SK-N-SH treated with all-trans-retinoic acid at 6 μM for 48 hours (cell line): Measurements from ENCODE around the gene SCML2.
"Not testable (repeated sequence)": the region's sequence is repeated elsewhere in the genome, so short reads cannot be mapped to it uniquely, and the experiment has no call there.

Source experiments
- ATAC-seq: fragments of 200-7000 bp; cut with Tn5 transposase; 3 replicates; pipeline ENCODE4 v1.9.1; 2020; ENCODE audit warnings: mild to moderate bottlenecking, moderate library complexity
- ARNTL ChIP-seq: fragments of 450-650 bp; formaldehyde crosslinking; IDR thresholded peaks from 2 replicates; pipeline ENCODE4 v1.5.0; 2020; ENCODE audit warnings: low read depth, mild to moderate bottlenecking, moderate library complexity, borderline replicate concordance
- BACH2 ChIP-seq: fragments of 250-450 bp; sonication (Bioruptor Pico); IDR thresholded peaks from 2 replicates; pipeline ENCODE4 v1.9.0; 2021; ENCODE audit warnings: mild to moderate bottlenecking, borderline replicate concordance
- ESRRG ChIP-seq: fragments of 250-450 bp; sonication (Bioruptor Pico); IDR thresholded peaks from 2 replicates; pipeline ENCODE4 v1.6.1; 2021; ENCODE audit warnings: mild to moderate bottlenecking
- ISL1 ChIP-seq: fragments of 250-450 bp; sonication (Bioruptor Pico); IDR thresholded peaks from 2 replicates; pipeline ENCODE4 v2.1.2; 2022; ENCODE audit warnings: mild to moderate bottlenecking, moderate library complexity
- OSR1 ChIP-seq: fragments of 250-450 bp; sonication (Bioruptor Pico); IDR thresholded peaks from 2 replicates; pipeline ENCODE4 v1.8.0; 2022; ENCODE audit warnings: moderate library complexity, mild to moderate bottlenecking, inconsistent platforms
- PPARA ChIP-seq: fragments of 250-450 bp; sonication (Bioruptor Pico); IDR thresholded peaks from 2 replicates; pipeline ENCODE4 v1.5.0; 2020; ENCODE audit warnings: mild to moderate bottlenecking, borderline replicate concordance
- SNAI2 ChIP-seq: fragments of 250-450 bp; sonication (Bioruptor Pico); IDR thresholded peaks from 2 replicates; pipeline ENCODE4 v1.5.0; 2020; ENCODE audit warnings: mild to moderate bottlenecking, moderate library complexity
- TCF4 ChIP-seq: fragments of 250-450 bp; sonication (Bioruptor Pico); IDR thresholded peaks from 2 replicates; pipeline ENCODE4 v1.8.0; 2021; ENCODE audit warnings: mild to moderate bottlenecking, moderate library complexity, borderline replicate concordance
- ZC3H10 ChIP-seq: fragments of 250-450 bp; sonication (Bioruptor Pico); IDR thresholded peaks from 2 replicates; pipeline ENCODE4 v1.5.1; 2021; ENCODE audit warnings: mild to moderate bottlenecking, moderate library complexity
- ZFP3 ChIP-seq: fragments of 250-450 bp; sonication (Bioruptor Pico); IDR thresholded peaks from 2 replicates; pipeline ENCODE4 v1.5.0; 2020; ENCODE audit warnings: mild to moderate bottlenecking, moderate library complexity
- ZFP30 ChIP-seq: fragments of 450-650 bp; formaldehyde crosslinking; IDR thresholded peaks from 2 replicates; pipeline ENCODE4 v1.5.0; 2022; ENCODE audit warnings: mild to moderate bottlenecking, moderate library complexity
- ZNF565 ChIP-seq: fragments of 450-650 bp; formaldehyde crosslinking; conservative IDR thresholded peaks from 2 replicates; pipeline ENCODE4 v1.5.0; 2020; ENCODE audit warnings: low read depth, mild to moderate bottlenecking, moderate library complexity
- ZNF8 ChIP-seq: fragments of 450-650 bp; formaldehyde crosslinking; IDR thresholded peaks from 2 replicates; pipeline ENCODE4 v1.5.0; 2020; ENCODE audit warnings: mild to moderate bottlenecking, moderate library complexity
- TF ChIP-seq, protein P1 (sequence below): fragments of 250-450 bp; sonication (Bioruptor Pico); IDR thresholded peaks from 2 replicates; pipeline ENCODE4 v1.8.0; 2021; ENCODE audit warnings: low read depth, mild to moderate bottlenecking, moderate library complexity, borderline replicate concordance
- TF ChIP-seq, protein P2 (sequence below): fragments of 250-450 bp; sonication (Bioruptor Pico); IDR thresholded peaks from 2 replicates; pipeline ENCODE4 v1.8.0; 2020; ENCODE audit warnings: mild to moderate bottlenecking, moderate library complexity, borderline replicate concordance
- TF ChIP-seq, protein P3 (sequence below): fragments of 250-450 bp; sonication (Bioruptor Pico); IDR thresholded peaks from 2 replicates; pipeline ENCODE4 v1.5.1; 2021; ENCODE audit warnings: mild to moderate bottlenecking, moderate library complexity
- TF ChIP-seq, protein P4 (sequence below): fragments of 250-450 bp; sonication (Bioruptor Pico); IDR thresholded peaks from 2 replicates; pipeline ENCODE4 v1.5.0; 2020; ENCODE audit warnings: mild to moderate bottlenecking, moderate library complexity
- TF ChIP-seq, protein P5 (sequence below): fragments of 250-450 bp; sonication (Bioruptor Pico); IDR thresholded peaks from 2 replicates; pipeline ENCODE4 v1.5.1; 2020; ENCODE audit warnings: low read depth, mild to moderate bottlenecking, moderate library complexity

SCML2 gene

GRCh38 chrX:18389966-18390365 lies 35.5 kb upstream of the SCML2 start:
- TF ChIP-seq ISL1 (CRISPR knock-in tag) (no peak), ZNF565 (no peak), ZC3H10 (CRISPR knock-in tag) (no peak), ESRRG (CRISPR knock-in tag) (no peak), ZNF8 (CRISPR knock-in tag) (no peak), BACH2 (CRISPR knock-in tag) (no peak), PPARA (CRISPR knock-in tag) (no peak), ARNTL (no peak), ZFP3 (no peak), ZFP30 (CRISPR knock-in tag) (no peak)
- TF ChIP-seq, protein P1, sequence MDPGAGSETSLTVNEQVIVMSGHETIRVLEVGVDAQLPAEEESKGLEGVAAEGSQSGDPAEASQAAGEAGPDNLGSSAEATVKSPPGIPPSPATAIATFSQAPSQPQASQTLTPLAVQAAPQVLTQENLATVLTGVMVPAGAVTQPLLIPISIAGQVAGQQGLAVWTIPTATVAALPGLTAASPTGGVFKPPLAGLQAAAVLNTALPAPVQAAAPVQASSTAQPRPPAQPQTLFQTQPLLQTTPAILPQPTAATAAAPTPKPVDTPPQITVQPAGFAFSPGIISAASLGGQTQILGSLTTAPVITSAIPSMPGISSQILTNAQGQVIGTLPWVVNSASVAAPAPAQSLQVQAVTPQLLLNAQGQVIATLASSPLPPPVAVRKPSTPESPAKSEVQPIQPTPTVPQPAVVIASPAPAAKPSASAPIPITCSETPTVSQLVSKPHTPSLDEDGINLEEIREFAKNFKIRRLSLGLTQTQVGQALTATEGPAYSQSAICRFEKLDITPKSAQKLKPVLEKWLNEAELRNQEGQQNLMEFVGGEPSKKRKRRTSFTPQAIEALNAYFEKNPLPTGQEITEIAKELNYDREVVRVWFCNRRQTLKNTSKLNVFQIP (CRISPR knock-in tag), result no peak
- TF ChIP-seq, protein P2, sequence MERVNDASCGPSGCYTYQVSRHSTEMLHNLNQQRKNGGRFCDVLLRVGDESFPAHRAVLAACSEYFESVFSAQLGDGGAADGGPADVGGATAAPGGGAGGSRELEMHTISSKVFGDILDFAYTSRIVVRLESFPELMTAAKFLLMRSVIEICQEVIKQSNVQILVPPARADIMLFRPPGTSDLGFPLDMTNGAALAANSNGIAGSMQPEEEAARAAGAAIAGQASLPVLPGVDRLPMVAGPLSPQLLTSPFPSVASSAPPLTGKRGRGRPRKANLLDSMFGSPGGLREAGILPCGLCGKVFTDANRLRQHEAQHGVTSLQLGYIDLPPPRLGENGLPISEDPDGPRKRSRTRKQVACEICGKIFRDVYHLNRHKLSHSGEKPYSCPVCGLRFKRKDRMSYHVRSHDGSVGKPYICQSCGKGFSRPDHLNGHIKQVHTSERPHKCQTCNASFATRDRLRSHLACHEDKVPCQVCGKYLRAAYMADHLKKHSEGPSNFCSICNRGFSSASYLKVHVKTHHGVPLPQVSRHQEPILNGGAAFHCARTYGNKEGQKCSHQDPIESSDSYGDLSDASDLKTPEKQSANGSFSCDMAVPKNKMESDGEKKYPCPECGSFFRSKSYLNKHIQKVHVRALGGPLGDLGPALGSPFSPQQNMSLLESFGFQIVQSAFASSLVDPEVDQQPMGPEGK, result no peak
- TF ChIP-seq, protein P3, sequence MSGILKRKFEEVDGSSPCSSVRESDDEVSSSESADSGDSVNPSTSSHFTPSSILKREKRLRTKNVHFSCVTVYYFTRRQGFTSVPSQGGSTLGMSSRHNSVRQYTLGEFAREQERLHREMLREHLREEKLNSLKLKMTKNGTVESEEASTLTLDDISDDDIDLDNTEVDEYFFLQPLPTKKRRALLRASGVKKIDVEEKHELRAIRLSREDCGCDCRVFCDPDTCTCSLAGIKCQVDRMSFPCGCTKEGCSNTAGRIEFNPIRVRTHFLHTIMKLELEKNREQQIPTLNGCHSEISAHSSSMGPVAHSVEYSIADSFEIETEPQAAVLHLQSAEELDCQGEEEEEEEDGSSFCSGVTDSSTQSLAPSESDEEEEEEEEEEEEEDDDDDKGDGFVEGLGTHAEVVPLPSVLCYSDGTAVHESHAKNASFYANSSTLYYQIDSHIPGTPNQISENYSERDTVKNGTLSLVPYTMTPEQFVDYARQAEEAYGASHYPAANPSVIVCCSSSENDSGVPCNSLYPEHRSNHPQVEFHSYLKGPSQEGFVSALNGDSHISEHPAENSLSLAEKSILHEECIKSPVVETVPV, result no peak
- no peak for ATAC-seq

GRCh38 chrX:18377796-18378195 lies 23.3 kb upstream of the SCML2 start:
- ATAC-seq, result peak; percentile 90
- no peak for TF ChIP-seq OSR1 (CRISPR knock-in tag)
- no peak for TF ChIP-seq ZFP30 (CRISPR knock-in tag)
- no peak for TF ChIP-seq ZC3H10 (CRISPR knock-in tag)
- TF ChIP-seq BACH2 (CRISPR knock-in tag), result no peak
- no peak for TF ChIP-seq PPARA (CRISPR knock-in tag)
- no peak for TF ChIP-seq ZFP3
- TF ChIP-seq, protein P2, result no peak
- no peak for TF ChIP-seq ESRRG (CRISPR knock-in tag)
- TF ChIP-seq ZNF8 (CRISPR knock-in tag), result no peak
- no peak for TF ChIP-seq TCF4 (CRISPR knock-in tag)
- TF ChIP-seq, protein P4, sequence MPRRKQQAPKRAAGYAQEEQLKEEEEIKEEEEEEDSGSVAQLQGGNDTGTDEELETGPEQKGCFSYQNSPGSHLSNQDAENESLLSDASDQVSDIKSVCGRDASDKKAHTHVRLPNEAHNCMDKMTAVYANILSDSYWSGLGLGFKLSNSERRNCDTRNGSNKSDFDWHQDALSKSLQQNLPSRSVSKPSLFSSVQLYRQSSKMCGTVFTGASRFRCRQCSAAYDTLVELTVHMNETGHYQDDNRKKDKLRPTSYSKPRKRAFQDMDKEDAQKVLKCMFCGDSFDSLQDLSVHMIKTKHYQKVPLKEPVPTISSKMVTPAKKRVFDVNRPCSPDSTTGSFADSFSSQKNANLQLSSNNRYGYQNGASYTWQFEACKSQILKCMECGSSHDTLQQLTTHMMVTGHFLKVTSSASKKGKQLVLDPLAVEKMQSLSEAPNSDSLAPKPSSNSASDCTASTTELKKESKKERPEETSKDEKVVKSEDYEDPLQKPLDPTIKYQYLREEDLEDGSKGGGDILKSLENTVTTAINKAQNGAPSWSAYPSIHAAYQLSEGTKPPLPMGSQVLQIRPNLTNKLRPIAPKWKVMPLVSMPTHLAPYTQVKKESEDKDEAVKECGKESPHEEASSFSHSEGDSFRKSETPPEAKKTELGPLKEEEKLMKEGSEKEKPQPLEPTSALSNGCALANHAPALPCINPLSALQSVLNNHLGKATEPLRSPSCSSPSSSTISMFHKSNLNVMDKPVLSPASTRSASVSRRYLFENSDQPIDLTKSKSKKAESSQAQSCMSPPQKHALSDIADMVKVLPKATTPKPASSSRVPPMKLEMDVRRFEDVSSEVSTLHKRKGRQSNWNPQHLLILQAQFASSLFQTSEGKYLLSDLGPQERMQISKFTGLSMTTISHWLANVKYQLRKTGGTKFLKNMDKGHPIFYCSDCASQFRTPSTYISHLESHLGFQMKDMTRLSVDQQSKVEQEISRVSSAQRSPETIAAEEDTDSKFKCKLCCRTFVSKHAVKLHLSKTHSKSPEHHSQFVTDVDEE (CRISPR knock-in tag), result no peak
- TF ChIP-seq, protein P5, sequence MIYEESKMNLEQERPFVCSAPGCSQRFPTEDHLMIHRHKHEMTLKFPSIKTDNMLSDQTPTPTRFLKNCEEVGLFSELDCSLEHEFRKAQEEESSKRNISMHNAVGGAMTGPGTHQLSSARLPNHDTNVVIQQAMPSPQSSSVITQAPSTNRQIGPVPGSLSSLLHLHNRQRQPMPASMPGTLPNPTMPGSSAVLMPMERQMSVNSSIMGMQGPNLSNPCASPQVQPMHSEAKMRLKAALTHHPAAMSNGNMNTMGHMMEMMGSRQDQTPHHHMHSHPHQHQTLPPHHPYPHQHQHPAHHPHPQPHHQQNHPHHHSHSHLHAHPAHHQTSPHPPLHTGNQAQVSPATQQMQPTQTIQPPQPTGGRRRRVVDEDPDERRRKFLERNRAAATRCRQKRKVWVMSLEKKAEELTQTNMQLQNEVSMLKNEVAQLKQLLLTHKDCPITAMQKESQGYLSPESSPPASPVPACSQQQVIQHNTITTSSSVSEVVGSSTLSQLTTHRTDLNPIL (CRISPR knock-in tag), result no peak
- no peak for TF ChIP-seq ZNF565
- no peak for TF ChIP-seq SNAI2 (CRISPR knock-in tag)
- no peak for TF ChIP-seq ARNTL

GRCh38 chrX:18375131-18375805 lies 20.8 kb upstream of the SCML2 start:
- ATAC-seq, result not testable (repeated sequence)

DNA sequence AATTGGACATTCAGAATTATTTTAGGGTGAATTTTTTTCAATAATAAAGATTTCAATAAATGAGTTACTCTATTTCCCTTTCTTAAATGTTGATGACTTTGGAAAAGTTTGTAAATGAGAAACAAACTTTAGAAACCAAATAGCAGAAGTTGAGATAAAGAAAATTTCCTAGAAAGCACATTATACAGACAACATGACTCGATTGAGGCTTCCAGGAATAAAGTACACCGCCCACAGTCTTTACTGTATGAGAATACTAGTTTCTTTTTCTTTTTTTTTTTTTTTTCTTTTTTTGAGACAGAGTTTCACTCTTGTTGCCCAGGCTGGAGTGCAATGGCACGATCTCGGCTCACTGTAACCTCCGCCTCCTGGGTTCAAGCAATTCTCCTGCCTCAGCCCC lies 14.6 kb upstream of the SCML2 start:
- ATAC-seq, result not testable (repeated sequence)
